Activated CD8-positive, alpha-beta T cell treated with anti-CD3 and anti-CD28 coated beads, Interleukin-2, amount 10 ng/mL, durations not matched to agents 7 days and 5 days (primary cell): ENCODE data around the gene CNIH1. TPM values are rescaled to one million over a fixed set of nuclear protein-coding genes. Genes with fewer than 3 reads are reported as not detected.
A peak's percentile ranks its signal among the peaks of the same experiment; 100 is the strongest.

ENCODE experiments used
- ATAC-seq: fragments of 150-1000 bp; cut with Tn5 transposase; one replicate; pipeline ENCODE4 v1.10.0; 2021; ENCODE audit warnings: moderate library complexity
- CTCF ChIA-PET: fragments of 350-600 bp; sonication (Branson Sonifier 250); formaldehyde crosslinking; loops from one replicate; lab custom pipeline; 2021; ENCODE audit warnings: antibody characterized with exemption; lab: Charles Lee
- POLR2A ChIA-PET: fragments of 350-600 bp; sonication (Branson Sonifier 250); formaldehyde crosslinking; loops from one replicate; lab custom pipeline; 2021; ENCODE audit warnings: antibody characterized with exemption; lab: Charles Lee
- DNase-seq: peaks from one replicate; pipeline ENCODE4 v3.0.0-alpha.2; 2020
- H3K27ac Mint-ChIP-seq: one replicate; pipeline ENCODE4 v1.8.0; 2021; ENCODE audit warnings: mild to moderate bottlenecking, mixed read lengths
- H3K27me3 Mint-ChIP-seq: one replicate; pipeline ENCODE4 v1.8.0; 2021; ENCODE audit warnings: low read depth, mixed read lengths
- H3K36me3 Mint-ChIP-seq: one replicate; pipeline ENCODE4 v1.8.0; 2021; ENCODE audit warnings: low read depth, mixed read lengths
- H3K4me1 Mint-ChIP-seq: one replicate; pipeline ENCODE4 v1.8.0; 2021; ENCODE audit warnings: low read depth, mixed read lengths
- H3K4me3 Mint-ChIP-seq: one replicate; pipeline ENCODE4 v1.8.0; 2021; ENCODE audit warnings: mild to moderate bottlenecking, mixed read lengths
- H3K9me3 Mint-ChIP-seq: one replicate; pipeline ENCODE4 v1.8.0; 2022; ENCODE audit warnings: mixed read lengths; ENCODE audit not compliant: insufficient read depth
- total RNA-seq, 2 experiments: library from RNA; stranded (reverse); gene quantifications; one replicate each; pipeline ENCODE4 v1.2.3, GENCODE V29; 2021

CNIH1 gene
- total RNA-seq, 2 experiments from 2014 or later = 60.5 to 65.1 TPM

- CTCF ChIA-PET = no interaction called here
- Mint-ChIP-seq H3K27ac (peak overlapping the region; percentile 32), H3K4me1 (peaks cover 46% of the 10 kb centered on the region), H3K9me3 (no peaks in the 10 kb centered on the region), H3K36me3 (peaks cover 57% of the 10 kb centered on the region), H3K4me3 (no peak overlapping the region), H3K27me3 (no peaks in the 10 kb centered on the region)
- ATAC-seq (no peak), DNase-seq (no peak)
- POLR2A ChIA-PET = no interaction called here
These were observed 42.0 kb upstream of the CNIH1 start for GRCh38 chr14:54483073-54483745.

- Mint-ChIP-seq H3K27ac (no peak overlapping the region), H3K4me1 (peaks cover 33% of the 10 kb centered on the region), H3K27me3 (no peaks in the 10 kb centered on the region), H3K9me3 (no peaks in the 10 kb centered on the region), H3K4me3 (no peak overlapping the region), H3K36me3 (peaks cover 58% of the 10 kb centered on the region)
- ChIA-PET CTCF (interaction anchor here (1.3 kb wide), 1 partner anchor 293 kb away, joined by 3 read pairs; no protein-coding TSS in a partner anchor), POLR2A (no interaction called here)
- DNase-seq (no peak), ATAC-seq (no peak)
These were observed 40.5 kb upstream of the CNIH1 start for GRCh38 chr14:54481695-54482094.

- Mint-ChIP-seq H3K27ac (no peak overlapping the region), H3K4me1 (peaks cover 26% of the 10 kb centered on the region), H3K9me3 (no peaks in the 10 kb centered on the region), H3K27me3 (no peaks in the 10 kb centered on the region), H3K4me3 (no peak overlapping the region), H3K36me3 (peaks cover 58% of the 10 kb centered on the region)
- ChIA-PET POLR2A (no interaction called here), CTCF (interaction anchor here (1.3 kb wide), 1 partner anchor 293 kb away, joined by 3 read pairs; no protein-coding TSS in a partner anchor)
- no peak for ATAC-seq
- DNase-seq = no peak
These were observed 39.8 kb upstream of the CNIH1 start for GRCh38 chr14:54480830-54481562.

DNA sequence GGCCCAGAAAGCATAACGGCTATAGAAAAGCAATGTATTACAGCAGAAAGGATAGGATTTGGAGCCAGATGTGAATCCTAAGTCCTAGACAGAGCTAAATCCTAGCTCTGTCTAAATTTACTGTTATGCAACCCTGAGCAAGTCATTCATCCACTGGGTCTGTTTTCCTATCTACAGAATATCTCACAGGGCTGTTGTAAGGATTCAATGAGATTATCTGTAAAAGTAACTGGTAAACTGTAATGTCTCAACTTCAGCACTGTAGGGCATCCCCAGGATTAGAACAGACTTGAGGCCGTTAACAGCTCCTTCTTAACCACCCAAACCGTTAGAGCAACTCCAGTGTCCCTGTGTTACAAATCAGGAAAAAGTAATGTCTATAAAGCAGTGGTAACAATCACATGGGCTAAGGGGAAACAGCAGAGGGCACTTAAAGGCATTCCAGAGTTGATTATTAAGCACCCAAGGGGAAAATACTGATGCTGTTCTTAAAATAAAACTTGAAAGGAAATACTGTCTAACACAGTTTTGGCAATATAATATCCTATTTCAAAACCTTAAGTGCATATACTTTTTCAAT, 37.6 kb upstream of the CNIH1 start:
- Mint-ChIP-seq H3K36me3 (peaks cover 61% of the 10 kb centered on the region), H3K27me3 (no peaks in the 10 kb centered on the region), H3K4me1 (peaks cover 9% of the 10 kb centered on the region), H3K27ac (no peak overlapping the region), H3K4me3 (no peak overlapping the region), H3K9me3 (no peaks in the 10 kb centered on the region)
- CTCF ChIA-PET = no interaction called here
- ATAC-seq (no peak), DNase-seq (no peak)
- POLR2A ChIA-PET = no interaction called here

- Mint-ChIP-seq H3K4me1 (no peaks in the 10 kb centered on the region), H3K4me3 (no peak overlapping the region), H3K27ac (no peak overlapping the region), H3K36me3 (peaks cover 48% of the 10 kb centered on the region), H3K27me3 (no peaks in the 10 kb centered on the region), H3K9me3 (no peaks in the 10 kb centered on the region)
- ChIA-PET POLR2A (no interaction called here), CTCF (no interaction called here)
- DNase-seq (no peak), ATAC-seq (no peak)
These were observed 34.7 kb upstream of the CNIH1 start for GRCh38 chr14:54475911-54476310.

DNA sequence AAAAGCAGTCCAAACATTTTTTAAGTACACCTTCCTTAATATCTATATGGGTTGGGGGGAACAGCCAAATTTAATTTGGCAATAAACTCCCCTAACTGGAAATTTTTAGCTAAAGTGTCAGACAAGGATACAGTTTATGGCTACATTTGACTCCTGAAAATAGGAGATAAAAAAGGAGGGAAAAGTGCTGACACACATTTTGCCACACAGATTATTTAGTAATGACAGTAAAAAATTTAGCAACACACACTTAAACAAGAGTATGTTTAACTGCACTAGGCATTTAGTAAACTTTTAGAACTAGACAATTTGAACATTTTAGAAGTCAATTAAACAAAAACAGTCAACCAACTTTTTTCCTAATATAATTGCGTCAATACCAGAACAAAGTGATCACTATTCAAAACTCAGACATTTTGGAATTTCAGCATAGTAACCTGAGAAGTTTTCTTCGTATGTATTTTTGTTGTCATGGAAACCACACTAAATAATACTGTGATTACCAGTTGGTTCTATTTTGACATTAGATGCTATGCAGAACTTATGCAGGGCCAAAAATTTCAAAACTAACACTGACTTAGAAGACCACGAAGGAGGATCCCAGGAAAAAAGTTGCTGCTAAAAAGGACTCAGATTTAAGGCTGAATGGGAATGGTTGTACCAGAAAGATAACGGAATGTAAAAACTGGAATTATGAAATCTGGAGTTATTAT, 34.2 kb upstream of the CNIH1 start:
- Mint-ChIP-seq H3K4me1 (no peaks in the 10 kb centered on the region), H3K27ac (no peak overlapping the region), H3K4me3 (no peak overlapping the region), H3K27me3 (no peaks in the 10 kb centered on the region), H3K9me3 (no peaks in the 10 kb centered on the region), H3K36me3 (peaks cover 45% of the 10 kb centered on the region)
- POLR2A ChIA-PET = no interaction called here
- DNase-seq (no peak), ATAC-seq (no peak)
- CTCF ChIA-PET = no interaction called here

DNA sequence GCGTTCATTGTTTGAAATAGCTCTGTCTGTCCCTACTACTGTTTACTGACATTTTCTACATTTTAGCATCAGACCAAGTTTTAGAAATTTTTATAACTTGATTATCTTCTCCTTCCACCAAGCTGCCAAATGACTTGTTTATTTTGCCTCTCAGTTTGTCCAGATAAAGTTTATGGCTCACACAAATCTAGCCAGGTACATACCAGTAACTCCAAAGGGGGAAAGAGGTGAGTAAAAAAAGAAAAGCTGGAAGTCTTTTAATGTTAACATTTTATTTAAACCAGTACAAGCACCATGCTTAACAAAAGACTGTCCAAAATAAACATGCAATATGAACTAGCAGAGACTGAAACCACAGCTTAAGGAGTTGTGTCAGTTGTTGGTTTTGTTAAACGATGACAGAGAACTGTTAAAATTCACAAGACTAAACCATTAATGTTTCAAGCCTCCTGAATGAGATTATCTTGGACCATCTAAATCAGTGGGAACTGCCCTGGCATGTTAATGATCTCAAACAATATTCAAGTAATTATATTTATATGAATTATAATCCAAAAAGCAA, 33.1 kb upstream of the CNIH1 start:
- CTCF ChIA-PET = interaction anchor here (1.0 to 1.6 kb wide), 2 partner anchors 14 to 32 kb away, joined by 3 to 6 read pairs; partner anchors contain the start of gene GMFB
- POLR2A ChIA-PET = no interaction called here
- no peaks in the 10 kb centered on the region for H3K4me1 Mint-ChIP-seq
- H3K9me3 Mint-ChIP-seq = no peaks in the 10 kb centered on the region
- H3K27ac Mint-ChIP-seq = no peak overlapping the region
- DNase-seq = no peak
- ATAC-seq = no peak
- H3K4me3 Mint-ChIP-seq = no peak overlapping the region
- peaks cover 37% of the 10 kb centered on the region for H3K36me3 Mint-ChIP-seq
- no peaks in the 10 kb centered on the region for H3K27me3 Mint-ChIP-seq

DNA sequence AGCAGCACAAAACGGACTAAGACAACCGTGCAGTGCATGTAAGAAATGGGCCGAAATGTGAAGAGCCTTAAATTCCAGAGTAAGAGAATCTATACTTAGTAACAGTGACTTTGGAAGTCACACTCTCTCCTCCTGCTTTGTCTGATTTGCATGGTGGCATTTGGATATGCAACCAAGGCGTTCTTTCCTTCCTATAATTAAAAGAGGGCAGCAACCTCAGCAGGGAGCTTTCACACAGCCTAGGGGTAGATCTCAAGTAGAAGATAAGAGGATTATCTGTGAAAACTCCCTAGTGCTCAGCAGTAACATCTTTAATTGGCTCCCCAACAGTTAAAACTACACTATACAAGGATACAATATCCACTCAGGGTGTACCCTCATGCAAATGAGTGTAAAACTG, 31.1 kb upstream of the CNIH1 start:
- ChIA-PET CTCF (interaction anchor here (1.0 kb wide), 1 partner anchor 17 kb away, joined by 3 read pairs; the partner anchor contains the start of gene GMFB), POLR2A (interaction anchor here (0.5 kb wide), 1 partner anchor 126 kb away, joined by 3 read pairs; no protein-coding TSS in a partner anchor)
- H3K27me3 Mint-ChIP-seq = no peaks in the 10 kb centered on the region
- DNase-seq (no peak), ATAC-seq (no peak)
- H3K36me3 Mint-ChIP-seq = peaks cover 33% of the 10 kb centered on the region
- no peak overlapping the region for H3K4me3 Mint-ChIP-seq
- no peak overlapping the region for H3K27ac Mint-ChIP-seq
- peaks cover 8% of the 10 kb centered on the region for H3K9me3 Mint-ChIP-seq
- no peaks in the 10 kb centered on the region for H3K4me1 Mint-ChIP-seq

GRCh38 chr14:54471641-54472040, 30.5 kb upstream of the CNIH1 start:
- peaks cover 12% of the 10 kb centered on the region for H3K9me3 Mint-ChIP-seq
- H3K4me1 Mint-ChIP-seq = no peaks in the 10 kb centered on the region
- no peak overlapping the region for H3K4me3 Mint-ChIP-seq
- H3K36me3 Mint-ChIP-seq = peaks cover 30% of the 10 kb centered on the region
- no peak for ATAC-seq
- H3K27ac Mint-ChIP-seq = no peak overlapping the region
- ChIA-PET CTCF (interaction anchor here (1.0 kb wide), 1 partner anchor 17 kb away, joined by 3 read pairs; the partner anchor contains the start of gene GMFB), POLR2A (interaction anchor here (0.7 kb wide), 1 partner anchor 28 kb away, joined by 3 read pairs; no protein-coding TSS in a partner anchor)
- DNase-seq = no peak
- H3K27me3 Mint-ChIP-seq = no peaks in the 10 kb centered on the region

DNA sequence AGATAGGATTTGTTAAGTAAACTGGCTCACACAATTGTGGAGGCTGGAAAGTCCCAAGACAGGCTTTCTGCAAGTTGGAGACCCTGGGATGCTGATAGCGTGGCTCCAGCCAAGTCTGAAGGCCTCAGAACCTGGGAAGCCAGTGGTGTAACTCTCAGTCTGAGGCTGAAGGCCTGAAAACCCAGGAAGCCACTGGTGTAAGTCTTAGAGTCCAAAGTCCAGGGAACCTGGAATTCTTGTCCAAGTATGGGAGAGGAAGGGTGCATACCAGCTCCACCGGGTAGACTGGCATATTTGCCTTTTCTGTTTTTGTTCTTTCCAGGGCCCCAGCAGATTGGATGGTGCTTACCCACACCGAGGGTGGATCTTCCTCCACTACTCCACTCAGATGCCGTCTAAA, 29.5 kb upstream of the CNIH1 start:
- DNase-seq = no peak

GRCh38 chr14:54467280-54467679, 26.1 kb upstream of the CNIH1 start:
- Mint-ChIP-seq H3K9me3 (peaks cover 12% of the 10 kb centered on the region), H3K4me3 (no peak overlapping the region), H3K27me3 (peaks cover 11% of the 10 kb centered on the region), H3K27ac (no peak overlapping the region), H3K4me1 (no peaks in the 10 kb centered on the region), H3K36me3 (peaks cover 6% of the 10 kb centered on the region)
- POLR2A ChIA-PET = no interaction called here
- no peak for ATAC-seq
- CTCF ChIA-PET = interaction anchor here (0.9 kb wide), 1 partner anchor 25 kb away, joined by 3 read pairs; no protein-coding TSS in a partner anchor
- no peak for DNase-seq

More for the DNA sequence above, 29.5 kb upstream of the CNIH1 start:
- POLR2A ChIA-PET = no interaction called here
- peaks cover 12% of the 10 kb centered on the region for H3K9me3 Mint-ChIP-seq
- H3K27ac Mint-ChIP-seq = no peak overlapping the region
- H3K4me1 Mint-ChIP-seq = no peaks in the 10 kb centered on the region
- H3K27me3 Mint-ChIP-seq = peaks cover 2% of the 10 kb centered on the region
- CTCF ChIA-PET = no interaction called here
- no peak overlapping the region for H3K4me3 Mint-ChIP-seq
- H3K36me3 Mint-ChIP-seq = peaks cover 21% of the 10 kb centered on the region
- ATAC-seq = no peak
